HL-60/S4 treated with phorbol 12-myristate 13-acetate at 8.2 ng/mL for 4 days and 3 days (cell line): ENCODE measurements around the gene ARF3.

Experiments used
- in situ Hi-C: fragments of 300-500 bp; cut with MboI; formaldehyde crosslinking; loops from 2 replicates; pipeline ENCODE4 v1.15.0; 2022; ENCODE audit warnings: low sequenced_read_pairs

The ARF3 gene

DNA sequence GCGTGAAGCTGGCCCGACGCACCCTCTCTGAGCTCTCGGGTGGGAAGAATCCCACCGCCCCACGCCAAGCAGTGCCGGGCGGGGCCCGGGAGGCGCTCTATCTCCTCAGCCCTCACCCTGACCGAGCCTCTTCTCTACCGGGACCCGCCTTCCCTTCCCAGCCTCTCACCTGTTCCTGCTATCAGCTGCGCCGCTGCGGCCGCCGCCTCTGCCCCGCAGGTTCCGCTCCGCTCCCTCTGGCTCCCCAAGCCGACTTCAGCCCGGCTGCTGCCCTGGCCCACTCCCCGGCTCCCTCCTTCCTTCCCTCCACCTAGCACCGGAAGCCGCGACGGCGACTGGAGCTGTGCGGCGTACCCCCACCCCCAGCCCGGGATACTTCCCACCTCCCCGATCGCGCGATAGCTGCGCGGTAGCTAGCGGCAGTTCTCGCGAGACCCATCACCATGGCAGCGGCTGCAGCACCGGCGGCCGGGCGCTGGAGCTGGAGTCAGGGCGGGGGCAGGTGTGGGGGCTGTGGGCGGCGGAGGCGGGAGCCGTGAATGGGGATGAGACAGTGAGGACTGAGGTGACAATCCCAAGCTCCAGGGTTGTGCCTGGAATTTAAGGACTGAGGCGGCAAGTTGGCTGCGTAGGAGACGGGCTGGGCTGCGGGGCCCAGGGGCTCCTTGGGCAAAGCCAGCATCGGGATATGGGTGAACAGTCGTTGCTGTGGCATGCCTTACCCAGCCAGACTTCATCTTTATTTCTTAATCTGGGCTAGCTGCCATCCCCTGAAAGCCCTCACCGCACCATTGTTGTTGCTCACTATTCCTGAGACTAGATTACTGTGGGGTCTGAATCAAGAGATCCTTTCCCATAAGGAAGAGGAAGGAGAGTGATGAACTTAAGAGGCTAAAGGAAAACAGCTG, at the start of gene ARF3:
ARF3 (minus strand) TSS at position 347 of the 908 bp plus-strand sequence. CDS start 16,392 bp downstream, outside the sequence.
- in situ Hi-C loops, result no loop called here

DNA sequence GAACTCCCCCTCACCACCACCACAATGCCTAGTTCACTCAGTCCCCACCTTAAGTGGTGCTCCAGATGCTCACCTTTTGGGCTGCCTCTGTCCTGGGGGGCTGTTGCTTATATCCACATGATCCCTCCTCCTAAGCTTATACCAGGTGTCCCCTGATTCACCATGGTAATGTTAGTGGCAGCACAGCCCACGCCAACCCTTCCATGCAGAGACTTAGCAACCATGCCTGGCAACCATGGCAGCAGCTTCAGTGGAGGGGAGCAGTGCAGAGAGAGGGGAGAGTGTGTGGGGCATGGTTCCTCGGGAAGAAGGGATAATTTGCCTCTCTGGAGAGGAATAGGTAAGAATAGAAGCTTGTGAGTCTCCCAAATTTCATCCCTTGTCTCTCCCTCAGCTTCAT, 43.1 kb upstream of the ARF3 start:
- in situ Hi-C loops, result no loop called here

DNA sequence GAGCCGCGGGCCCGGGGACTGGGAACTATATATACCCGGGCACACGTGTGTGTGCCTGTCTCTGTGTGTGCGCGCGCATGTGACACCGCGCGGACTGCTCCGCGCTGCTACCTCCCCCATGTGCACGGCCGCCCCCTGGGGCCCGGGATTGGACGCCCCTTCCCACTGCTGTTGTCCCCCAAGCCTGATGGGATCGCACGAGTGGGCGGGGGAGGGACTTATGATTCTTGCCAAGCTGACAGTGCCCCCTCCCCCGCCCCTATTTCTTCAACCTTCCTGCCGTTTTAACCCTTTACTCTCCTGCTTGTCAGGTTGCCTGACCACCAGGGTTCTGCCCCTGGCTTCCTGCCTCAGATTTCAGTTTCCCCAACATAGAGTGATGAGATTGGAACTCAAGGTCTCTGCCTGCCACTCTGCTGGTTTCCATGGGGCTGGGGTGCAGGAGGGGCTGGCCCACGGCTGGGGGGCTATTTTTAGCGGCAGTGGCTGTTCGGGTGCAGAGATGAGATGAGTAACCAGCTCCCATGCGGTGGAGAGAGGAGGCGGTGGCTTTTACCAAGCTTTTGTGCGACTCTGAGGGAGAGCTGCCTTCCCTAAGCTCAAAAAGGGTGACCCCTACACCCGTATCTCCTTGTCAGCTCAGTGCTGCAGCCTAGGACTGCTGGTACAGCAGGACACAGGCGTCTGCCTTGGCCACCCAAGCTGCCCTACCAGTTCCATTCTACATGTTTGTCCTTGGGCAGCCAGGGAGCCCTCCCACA, 42.3 kb upstream of the ARF3 start, which contains the start of gene DDN:
DDN (minus strand) TSS at position 5 of the 761 bp plus-strand sequence. CDS start 88 bp downstream, outside the sequence.
- in situ Hi-C loops, result loop anchor here (10.0 kb wide), 1 partner anchor 145 kb away; the partner anchor contains the start of gene DDX23

DNA sequence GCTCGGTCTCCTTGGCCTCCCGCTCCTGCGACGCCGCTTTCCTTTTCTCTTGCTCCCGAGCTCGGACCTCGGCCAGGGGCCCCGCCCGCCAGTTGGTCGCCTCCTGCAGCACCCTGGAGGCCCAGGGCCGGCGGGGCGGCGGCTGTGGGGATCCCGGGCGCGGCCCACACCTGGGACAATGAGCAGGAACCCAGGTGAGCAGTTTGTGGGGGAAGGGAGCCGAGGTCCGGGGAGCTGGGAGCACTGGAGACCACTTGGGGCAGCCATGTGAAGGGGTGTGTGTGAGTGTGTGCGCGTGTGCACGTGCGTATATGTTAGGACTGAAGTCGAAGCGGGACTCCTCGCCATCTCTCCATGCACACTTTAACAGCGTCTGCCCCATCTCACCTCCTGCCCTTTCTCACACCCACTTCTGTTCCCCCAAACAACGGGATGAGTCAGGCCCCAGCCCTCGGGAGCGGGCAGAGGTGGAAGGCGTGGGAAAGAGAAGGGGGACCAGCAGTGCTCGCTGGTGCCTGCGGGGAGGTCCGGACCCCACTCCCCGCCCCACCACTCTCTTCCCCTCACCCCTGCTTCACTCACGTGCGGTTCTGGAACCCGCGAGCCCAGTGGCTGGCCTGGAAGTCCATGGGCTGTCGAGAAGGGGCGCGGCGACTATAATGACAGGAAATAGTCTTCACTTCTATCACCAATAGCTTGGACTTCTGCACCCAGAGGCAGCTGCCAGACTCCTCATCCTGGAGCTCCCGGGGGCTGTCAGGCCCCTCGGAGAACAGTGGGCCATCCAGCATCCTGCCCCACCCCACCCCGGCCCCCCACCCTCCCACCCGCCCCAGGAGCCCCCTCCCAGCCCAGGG, 41.4 kb upstream of the ARF3 start:
- in situ Hi-C loops, result loop anchor here (10.0 kb wide), 1 partner anchor 144 kb away; the partner anchor contains the start of gene DDX23

DNA sequence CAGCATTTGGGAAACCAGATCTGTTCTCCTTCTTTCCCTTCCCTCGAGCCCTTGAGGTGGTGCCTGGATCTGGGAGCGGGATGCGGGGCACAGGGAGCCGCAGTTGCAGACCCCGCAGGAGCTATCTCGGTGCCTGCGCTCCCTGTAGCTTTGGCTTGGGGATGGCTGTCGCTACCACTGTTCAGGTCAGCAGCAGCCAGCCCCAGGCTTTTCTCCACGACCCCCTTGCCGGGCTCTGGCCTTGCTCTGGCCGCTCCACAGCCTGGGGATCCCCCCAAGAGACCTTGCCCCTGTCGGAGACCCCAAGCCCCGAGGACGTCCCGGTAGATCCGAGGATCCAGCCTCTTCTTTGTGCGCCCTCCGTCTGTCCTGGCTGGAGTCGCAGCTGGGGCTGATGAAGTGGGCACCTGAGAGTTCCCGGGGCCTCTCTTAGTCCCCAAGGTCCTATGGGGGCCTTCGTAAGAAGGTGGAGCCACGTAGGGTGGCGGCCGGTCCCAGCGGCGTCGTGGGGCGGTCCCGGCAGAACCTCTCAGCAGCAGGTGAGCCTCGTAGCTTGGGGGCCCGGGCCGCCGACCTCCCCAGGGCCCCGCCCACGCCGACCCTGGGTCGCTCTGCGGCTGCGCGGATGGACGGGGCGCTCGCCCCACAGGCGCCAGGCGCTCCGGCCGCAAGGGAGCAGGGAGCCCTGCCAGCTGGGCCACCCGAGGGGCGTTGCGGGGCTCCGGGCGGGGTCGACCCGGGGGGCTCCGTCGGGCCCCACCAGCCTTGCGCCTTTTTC, 40.6 kb upstream of the ARF3 start:
- in situ Hi-C loops, result loop anchor here (10.0 kb wide), 1 partner anchor 143 kb away; the partner anchor contains the start of gene DDX23

DNA sequence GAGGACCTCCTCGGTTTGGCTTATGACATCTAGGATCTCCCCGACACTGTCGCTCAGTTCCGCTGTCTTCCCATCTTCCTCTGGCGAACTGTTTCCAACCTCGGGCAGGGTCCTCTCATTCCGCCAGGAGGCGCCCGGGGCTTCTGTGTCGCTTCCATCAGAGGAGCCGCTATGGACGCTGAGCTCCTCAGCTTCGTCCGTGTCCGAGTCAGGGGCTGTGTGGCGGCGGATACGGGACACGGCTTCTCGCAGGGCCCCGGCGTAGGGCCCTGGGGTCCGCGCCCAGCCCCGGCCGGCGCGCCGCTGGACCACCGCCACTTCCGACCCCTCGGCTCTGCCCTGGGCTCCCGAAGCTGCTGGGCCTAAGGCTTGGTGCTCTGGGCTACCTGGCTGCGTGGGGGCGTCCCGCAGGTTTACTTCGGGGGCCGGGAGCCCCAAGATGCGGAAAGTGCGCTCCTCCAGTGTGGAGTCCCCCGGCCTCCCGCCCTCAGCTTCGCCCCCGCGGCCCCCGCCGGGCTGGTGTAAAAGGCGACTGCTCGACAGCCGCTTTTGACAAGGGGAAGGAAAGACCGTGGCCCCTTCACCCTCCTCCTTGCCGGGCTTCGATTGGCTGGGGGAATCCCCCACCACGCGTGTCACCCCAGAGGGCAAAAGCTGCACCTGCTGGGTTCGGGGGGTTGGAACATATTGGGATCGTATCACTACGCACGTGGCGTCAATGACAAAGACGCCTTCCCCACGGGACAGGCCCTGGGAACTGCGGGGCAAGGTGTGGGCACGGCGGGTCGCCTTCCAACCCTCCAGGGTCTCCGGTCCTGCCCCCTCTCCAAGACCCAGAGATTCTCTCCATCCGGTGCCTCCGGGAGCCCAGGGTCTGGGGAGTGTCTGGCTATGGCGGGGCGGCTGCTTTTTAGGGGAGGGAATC, 39.8 kb upstream of the ARF3 start:
- in situ Hi-C loops, result loop anchor here (10.0 kb wide), 1 partner anchor 142 kb away; the partner anchor contains the start of gene DDX23

DNA sequence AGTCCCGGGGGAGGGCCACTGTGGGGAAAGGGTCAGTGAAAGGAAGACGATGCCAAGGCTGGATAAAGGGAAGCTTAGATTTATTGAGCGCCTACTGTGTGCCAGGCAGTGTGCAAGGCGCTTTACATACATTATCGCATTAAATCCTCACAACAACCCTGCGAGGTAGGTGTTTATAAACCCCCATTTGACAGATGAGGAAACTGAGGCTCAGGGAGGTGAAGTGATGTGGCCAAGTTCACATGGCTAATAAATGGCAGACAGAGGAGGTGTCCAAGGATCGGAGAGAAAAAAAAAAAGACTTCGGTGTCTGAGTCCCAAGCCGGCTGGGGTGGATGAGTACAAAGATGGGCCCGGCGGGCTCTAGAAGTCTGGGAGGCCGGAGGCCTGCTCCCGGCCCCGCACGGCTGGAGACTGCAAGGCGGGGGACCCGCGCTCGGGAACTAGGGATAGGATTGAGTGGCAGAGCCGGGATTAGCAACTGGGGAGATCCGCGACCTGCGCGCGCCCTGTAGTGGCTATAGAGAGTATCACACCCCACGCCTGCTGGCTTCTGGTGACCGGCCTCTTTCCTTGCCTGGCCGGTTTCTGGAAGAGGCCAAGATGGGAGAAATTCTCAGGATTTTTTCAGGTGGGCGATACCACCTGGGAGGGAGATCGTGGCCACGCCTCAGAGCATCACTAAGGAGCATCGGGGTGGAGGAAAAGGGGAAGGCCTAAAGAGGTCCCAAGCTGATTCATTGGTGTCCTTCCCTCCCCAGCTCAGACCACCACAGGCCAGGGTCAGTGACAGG, 38.0 kb upstream of the ARF3 start:
- in situ Hi-C loops, result loop anchor here (10.0 kb wide), 1 partner anchor 140 kb away; the partner anchor contains the start of gene DDX23

DNA sequence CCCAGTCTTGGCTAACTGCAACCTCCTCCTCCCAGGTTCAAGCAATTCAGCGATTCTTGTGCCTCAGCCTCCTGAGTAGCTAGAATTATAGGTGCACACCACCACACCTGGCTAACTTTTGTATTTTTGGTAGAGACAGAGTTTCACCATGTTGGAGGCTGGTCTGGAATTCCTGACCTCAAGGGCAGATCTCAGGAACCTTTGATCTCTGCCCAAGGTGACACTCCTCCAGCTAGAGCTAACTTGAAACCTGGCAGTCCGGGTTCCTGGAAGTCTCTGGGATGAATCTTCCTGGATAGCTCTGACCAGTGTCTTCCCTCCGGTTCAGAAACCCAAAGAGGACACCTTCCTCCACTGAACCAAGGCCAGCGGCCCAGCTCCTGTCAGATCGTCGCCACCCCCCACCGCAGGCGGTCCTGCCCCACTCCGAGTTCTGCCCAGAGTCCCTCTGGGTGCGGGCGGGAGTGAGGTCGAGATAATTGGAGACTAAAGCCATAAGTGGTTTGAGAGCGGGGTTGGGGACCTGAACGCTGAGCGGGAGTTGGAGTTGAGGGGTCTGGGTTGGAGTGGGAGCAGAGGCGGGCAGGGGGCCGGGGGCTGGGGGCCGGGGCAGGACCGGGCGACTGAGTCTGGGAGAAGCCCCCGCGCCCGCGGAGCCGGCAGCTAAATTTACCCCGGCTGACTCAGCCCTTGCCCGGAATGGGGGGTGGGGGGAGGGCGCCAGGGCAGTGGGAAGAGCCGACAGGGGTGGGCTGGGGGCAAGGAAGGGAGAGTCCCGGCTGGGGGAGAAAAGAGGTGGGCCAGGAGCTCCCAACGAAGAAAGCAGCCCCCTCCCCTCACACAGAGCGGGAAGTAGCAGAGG, 37.2 kb upstream of the ARF3 start:
- in situ Hi-C loops, result loop anchor here (10.0 kb wide), 1 partner anchor 140 kb away; the partner anchor contains the start of gene DDX23

DNA sequence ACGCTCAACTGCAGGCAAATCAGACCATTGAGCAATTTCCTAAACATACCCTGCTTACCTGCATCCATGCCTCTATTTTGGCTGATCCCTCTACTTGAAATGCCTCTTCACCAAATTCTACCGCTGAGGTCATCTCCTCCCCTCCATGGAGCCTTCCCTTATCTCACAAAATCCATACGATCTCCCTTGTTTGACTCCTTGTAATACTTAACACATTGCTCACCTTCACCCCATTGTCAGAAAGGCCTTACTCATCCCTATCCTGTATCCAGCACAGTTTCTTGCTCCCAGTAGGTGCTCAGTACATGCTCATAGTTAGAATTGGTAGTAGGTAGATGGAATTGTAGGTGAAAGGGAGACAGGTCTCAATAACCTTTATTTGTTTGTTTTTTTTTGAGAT, 36.5 kb upstream of the ARF3 start:
- in situ Hi-C loops, result loop anchor here (10.0 kb wide), 1 partner anchor 139 kb away; the partner anchor contains the start of gene DDX23

DNA sequence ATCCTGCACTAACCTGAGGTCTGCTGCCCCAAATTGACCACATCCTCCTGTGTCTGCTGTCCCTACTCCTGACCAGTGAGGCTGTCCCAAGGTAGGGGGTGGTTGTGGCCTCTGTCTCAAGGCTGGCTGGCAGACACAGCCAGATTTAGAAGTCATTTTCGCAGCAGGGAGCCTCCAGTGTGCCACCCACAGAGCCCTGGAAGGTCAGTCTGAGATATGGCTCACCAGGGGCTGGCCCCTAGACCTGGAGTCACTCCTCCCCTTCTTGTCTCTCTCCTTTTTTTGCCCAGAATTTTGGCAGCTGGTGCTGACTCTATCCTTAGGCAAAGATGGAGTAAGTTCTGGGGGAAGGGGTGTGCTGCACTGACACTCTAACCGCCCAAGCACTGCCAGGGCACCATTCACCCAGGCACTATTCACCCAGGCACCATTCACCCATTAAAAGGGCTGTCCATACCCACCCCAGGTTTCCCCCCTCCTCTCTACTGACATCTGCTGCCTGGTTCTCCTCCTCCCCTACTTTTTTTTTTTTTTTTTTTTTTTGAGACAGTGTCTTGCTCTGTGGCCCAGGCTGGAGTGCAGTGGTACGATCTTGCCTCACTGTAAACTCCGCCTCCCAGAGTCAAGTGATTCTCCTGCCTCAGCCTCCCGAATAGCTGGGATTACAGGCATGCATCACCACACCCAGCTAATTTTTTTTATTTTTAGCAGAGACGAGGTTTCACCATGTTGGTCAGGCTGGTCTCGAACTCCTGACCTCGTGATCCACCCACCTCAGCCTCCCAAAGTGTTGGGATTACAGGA, 34.2 kb upstream of the ARF3 start:
- in situ Hi-C loops, result loop anchor here (10.0 kb wide), 1 partner anchor 137 kb away; the partner anchor contains the start of gene DDX23

DNA sequence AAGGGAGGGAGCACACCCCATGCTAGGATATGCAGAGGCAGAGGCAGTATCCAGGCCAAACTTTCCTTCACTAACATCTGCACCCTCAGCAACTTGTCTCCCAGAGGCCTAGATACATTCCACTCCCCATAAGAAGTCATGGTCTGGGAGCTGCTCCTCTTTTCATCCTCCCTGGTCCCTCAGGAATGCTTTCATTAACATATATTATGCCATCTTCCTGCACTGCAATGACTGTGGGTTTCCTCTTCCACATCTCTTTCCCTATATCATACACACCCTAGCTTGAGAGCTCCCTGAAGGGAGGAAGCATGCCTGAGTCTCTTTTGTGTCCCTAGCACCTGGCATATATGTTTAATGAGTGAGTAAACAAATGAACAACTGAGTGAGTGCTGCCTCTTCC, 33.3 kb upstream of the ARF3 start:
- in situ Hi-C loops, result loop anchor here (10.0 kb wide), 1 partner anchor 136 kb away; the partner anchor contains the start of gene DDX23

DNA sequence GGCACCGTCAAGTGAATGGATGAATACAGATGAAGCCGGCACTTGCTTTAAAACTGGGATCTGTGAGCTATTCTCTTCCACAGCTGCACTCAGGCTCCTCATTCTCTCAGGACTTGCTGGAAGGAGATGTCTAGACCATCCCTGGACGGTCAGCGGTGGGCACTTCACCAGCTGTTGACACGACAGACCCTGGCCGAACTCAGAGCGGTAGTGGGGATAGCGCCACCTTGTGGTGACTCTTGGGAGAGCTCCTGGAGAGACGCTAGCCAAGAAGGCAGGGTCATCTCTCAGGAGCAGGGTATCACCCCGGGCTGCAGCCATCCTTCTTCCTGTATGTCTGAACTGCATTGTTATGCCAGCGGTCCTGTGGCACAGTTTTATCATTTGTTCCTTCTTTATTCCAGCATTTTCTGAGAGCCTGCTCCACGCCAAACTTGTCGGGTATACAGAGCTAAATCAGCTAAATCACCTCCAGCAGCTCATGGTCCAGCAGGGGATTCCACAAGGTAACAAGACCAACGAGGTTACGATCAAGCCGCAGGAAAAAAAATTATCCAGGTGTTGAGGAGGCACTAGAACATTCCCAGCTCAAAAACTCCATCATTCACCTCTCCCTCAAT, 30.9 kb upstream of the ARF3 start:
- in situ Hi-C loops, result no loop called here

DNA sequence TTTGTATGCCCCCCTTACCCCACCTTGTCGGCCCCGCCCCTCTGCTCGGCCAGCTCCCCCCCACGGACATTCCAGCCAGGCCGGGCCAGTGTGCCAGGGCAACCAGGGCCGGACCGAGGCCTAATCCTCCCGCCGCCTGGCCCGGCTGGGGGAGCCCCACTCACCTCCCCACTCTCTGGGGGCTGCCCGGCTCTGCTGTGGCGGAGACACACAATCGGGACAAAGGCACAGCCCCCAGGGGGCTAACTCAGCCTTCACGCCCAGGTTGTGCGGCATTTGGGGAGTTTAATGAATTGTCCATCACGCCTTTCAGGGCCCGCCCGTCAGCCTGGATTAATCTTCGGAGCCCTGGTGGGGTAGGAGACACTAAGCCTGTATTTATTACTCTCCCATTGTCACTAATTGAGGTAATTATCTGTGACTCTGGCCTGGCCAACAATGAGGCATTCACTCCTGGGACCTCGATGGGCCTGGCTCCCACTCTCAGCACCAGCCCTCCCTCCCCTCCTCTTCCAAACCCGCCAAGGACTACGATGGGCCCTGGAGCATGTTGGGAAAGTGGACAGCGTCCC, 29.5 kb upstream of the ARF3 start:
- in situ Hi-C loops, result no loop called here

DNA sequence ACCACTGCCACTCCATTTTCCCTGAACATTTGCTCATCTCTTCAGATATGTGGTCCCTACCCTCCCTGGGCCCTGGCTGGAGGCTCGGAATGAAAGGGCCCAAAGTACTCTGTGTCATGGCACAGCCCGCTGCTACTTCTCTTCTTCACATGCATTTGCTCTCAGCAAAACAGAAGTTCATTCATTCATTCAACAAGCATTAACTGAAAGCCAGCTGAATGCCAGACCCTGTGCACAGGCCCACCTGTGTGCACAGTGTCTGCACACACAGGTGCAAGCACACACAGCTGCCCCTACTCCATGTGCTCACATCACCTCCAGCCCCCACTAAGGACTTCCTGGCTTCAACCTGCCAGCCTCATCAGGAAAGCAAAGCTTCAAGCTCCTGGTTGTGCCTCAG, 28.6 kb upstream of the ARF3 start:
- in situ Hi-C loops, result no loop called here

DNA sequence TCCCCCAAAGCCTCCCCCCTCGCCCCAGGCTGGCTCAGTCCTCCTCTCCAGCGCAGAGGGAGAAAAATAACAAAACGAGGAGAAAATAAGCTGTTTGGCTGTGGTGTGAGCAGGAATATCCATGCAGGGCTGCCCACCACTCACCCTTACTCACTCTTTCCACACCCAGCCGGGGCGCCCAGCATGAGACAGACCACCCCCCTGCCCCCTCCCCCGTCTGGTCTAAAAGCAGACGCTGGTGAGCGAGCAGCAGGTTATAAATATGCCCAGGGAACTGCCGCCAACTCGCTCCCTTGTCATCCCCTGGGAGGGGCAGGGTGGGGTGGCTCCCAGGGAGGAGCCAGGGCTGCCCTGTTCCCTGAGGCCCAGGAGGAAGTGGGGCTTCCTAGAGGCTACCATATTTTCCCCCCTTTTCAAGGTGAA, 28.2 kb upstream of the ARF3 start:
- in situ Hi-C loops, result no loop called here
